Pulmonary artery endothelial cell (primary cell): ENCODE data around the gene SPHK2. TPM values are rescaled to one million over a fixed set of nuclear protein-coding genes. Genes with fewer than 3 reads are reported as not detected.
A peak's percentile ranks its signal among the peaks of the same experiment; 100 is the strongest.
"Not testable (repeated sequence)": the region's sequence is repeated elsewhere in the genome, so short reads cannot be mapped to it uniquely, and the experiment has no call there.

Experiments
- DNase-seq: peaks from one replicate; pipeline ENCODE4 v3.0.0-alpha.2; 2011; ENCODE audit warnings: low read depth, low spot score
- total RNA-seq: library from RNA; depleted of rRNA; stranded (reverse); fragments of >200 nt; gene quantifications from 2 replicates; pipeline ENCODE4 v1.2.3, GENCODE V29; 2014

Gene SPHK2
- total RNA-seq, 1 donor from 2014 or later, result 6.7 TPM

GRCh38 chr19:48624067-48624594, 4.8 kb downstream of the SPHK2 start:
- DNase-seq, result peak; percentile 93

- no peak for DNase-seq
Measured at GRCh38 chr19:48624791-48625723, 5.8 kb downstream of the SPHK2 start.

- no peak for DNase-seq
Measured at GRCh38 chr19:48625891-48626327, 6.6 kb downstream of the SPHK2 start.

- no peak for DNase-seq
Measured at GRCh38 chr19:48627201-48627864, 8.0 kb downstream of the SPHK2 start.

- no peak for DNase-seq
Measured at GRCh38 chr19:48627865-48628314, 8.6 kb downstream of the SPHK2 start.

- DNase-seq, result no peak
Measured at GRCh38 chr19:48628486-48629296, 9.4 kb downstream of the SPHK2 start.

GRCh38 chr19:48629297-48629598, 9.9 kb downstream of the SPHK2 start:
- DNase-seq, result no peak

- DNase-seq, result no peak
Measured at GRCh38 chr19:48629599-48630295, 10.4 kb downstream of the SPHK2 start.

- no peak for DNase-seq
Measured at GRCh38 chr19:48630296-48631063, 11.2 kb downstream of the SPHK2 start.

- no peak for DNase-seq
Measured at GRCh38 chr19:48631225-48631624, 11.9 kb downstream of the SPHK2 start.

GRCh38 chr19:48632286-48632685, 13.0 kb downstream of the SPHK2 start:
- not testable (repeated sequence) for DNase-seq

- DNase-seq, result no peak
Measured at GRCh38 chr19:48632692-48633147, 13.4 kb downstream of the SPHK2 start.

- DNase-seq, result no peak
Measured at GRCh38 chr19:48633148-48634035, 14.1 kb downstream of the SPHK2 start.

GRCh38 chr19:48634036-48634342, 14.7 kb downstream of the SPHK2 start:
- no peak for DNase-seq

GRCh38 chr19:48634424-48635262, 15.3 kb downstream of the SPHK2 start:
- DNase-seq, result peak; percentile 88

- DNase-seq, result no peak
Measured at GRCh38 chr19:48635263-48635965, 16.1 kb downstream of the SPHK2 start.

GRCh38 chr19:48635966-48636858, 16.9 kb downstream of the SPHK2 start:
- no peak for DNase-seq
